Stimulated activated CD8-positive, alpha-beta memory T cell treated with anti-CD3 and anti-CD28 coated beads, Interleukin-12 subunit alpha, Interleukin-12 subunit beta, amount 100 ng/mL, for 4 hours (primary cell): ENCODE data around the gene EXOSC7.

Experiments
- DNase-seq: peaks from one replicate; pipeline ENCODE4 v3.0.0-alpha.2; 2020; ENCODE audit warnings: low read depth

The EXOSC7 gene

GRCh38 chr3:44993471-44994205, 17.6 kb downstream of the EXOSC7 start:
- no peak for DNase-seq

DNA sequence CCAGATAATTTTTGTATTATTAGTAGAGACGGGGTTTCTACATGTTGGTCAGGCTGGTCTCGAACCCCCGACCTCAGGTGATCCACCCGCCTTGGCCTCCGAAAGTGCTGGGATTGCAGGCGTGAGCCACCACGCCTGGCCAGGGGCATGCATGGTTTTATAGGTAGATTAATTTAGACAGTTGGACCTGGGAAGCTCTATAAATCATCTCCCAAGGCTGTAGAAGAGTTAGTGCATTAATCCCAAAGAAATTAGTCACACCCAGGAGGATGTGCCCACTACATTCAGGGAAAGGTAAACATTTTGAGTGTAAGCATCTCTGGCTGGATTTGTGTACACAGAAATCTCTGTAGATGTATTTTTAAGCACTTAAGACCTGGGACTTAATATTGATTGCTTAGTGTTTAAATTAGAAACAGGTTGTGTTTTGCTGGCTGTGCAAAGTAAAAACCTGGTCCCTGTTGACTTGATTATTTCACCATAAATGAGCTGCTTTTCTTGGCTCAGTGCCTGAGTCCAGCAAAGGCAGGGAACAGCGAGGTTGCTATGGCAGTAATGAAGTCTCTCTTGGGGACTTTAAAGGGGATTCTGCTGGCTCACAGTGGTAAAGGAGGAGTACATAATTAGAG, 19.2 kb downstream of the EXOSC7 start:
- DNase-seq = no peak

GRCh38 chr3:44996556-44996969, 20.5 kb downstream of the EXOSC7 start:
- DNase-seq = no peak

DNA sequence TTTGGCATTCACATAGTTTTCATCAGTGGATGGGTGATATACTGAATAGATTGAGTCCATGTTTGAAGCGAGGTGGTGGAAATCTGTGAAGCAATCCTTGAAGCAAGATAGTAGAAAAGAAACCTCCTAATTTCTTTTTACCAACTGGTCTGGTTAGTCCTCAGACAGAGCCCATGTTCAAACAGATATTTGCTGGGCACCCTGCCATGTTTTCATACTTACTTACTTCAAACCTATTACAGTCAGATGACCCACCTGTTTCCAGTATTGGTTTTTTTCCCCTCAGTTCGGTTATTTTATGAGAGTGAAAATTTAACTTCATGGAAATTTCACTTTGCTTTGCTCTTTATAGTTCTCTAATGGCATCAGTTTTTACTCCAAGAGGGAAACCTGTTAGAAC, 23.7 kb downstream of the EXOSC7 start:
- DNase-seq = no peak

DNA sequence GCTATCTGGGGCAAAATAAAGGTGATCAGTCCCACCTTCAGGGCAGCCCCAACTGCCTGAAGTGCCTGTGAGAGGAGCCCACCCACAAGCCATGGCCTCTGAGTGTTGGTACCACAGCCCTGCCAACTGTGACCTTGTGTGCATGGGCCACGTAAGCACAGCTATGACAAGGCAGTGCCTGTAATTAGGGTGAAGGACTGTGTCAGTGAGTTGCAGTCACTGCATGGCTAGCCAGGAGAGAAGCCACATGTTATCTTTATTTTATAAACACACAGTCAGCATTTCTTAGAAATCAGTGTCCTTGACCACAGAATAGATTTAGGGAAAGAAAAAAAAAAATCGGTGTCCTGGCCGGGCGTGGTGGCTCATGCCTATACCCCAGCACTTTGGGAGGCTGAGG, 24.8 kb downstream of the EXOSC7 start:
- no peak for DNase-seq

GRCh38 chr3:45001738-45002137, 25.7 kb downstream of the EXOSC7 start:
- DNase-seq = no peak

GRCh38 chr3:45002139-45002660, 26.2 kb downstream of the EXOSC7 start:
- no peak for DNase-seq

DNA sequence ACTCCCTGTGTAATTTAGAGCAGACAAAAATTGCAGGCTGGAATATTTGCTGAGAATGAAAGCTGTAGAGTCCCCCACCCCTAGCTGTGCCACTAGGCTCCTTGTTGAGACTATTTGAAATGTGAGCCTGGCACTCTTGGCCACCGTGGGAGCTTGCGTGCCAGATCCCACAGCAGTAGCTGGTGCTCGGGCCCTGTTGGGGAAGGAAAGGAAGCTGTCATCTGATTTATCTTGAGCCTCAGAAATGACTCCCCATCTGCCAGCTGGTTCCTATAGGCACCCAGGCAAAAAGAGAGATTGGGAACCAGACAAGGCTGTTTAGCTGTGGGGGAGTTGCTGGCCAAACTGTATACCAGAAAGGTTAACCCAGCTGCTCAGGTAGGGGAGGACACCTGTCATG, 26.7 kb downstream of the EXOSC7 start:
- DNase-seq = no peak

- no peak for DNase-seq
Measured at GRCh38 chr3:45003406-45003805, 27.4 kb downstream of the EXOSC7 start.

GRCh38 chr3:45003859-45004258, 27.8 kb downstream of the EXOSC7 start:
- no peak for DNase-seq

GRCh38 chr3:45007091-45007490, 31.0 kb downstream of the EXOSC7 start:
- DNase-seq = no peak

- no peak for DNase-seq
Measured at GRCh38 chr3:45008117-45008516, 32.1 kb downstream of the EXOSC7 start.

- DNase-seq = no peak
Measured at GRCh38 chr3:45009868-45010267, 33.8 kb downstream of the EXOSC7 start.

GRCh38 chr3:45010811-45011333, 34.8 kb downstream of the EXOSC7 start:
- DNase-seq = no peak

DNA sequence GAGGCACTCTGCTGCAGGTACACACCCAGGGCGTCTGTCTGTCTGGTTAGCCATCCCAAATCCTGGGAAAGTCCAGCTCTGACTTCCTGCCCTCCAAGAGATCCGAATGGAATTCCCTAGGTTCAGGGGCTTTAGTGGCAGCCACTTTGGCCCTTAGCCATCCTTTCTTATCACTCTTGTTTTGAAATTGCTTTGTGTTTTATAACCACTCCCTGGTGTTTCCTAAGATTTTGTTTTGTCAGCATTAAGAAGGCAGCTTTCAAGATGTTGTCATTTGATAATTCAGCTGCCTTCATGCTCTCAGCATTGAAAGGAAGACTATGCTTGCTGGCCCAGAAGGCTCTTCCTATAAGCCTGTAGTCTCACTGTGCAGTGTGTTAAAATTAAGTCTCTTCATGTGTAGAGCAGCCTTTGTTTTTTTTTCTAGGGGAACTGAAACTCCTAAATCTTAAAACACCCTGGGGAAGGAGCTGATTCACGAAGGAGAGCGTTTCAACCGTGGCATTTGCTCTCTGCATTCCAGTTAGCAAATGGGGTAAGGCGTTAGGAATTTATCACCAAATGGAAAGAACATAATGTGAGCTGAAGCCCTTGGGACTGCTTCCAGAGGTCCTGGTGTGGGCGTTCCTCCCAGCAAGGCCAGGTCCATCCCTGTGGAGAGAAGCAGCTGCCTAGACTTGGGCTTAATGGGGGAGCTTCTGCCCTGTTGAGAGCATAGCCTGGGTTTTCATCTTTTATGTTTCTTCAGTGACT, 35.9 kb downstream of the EXOSC7 start:
- no peak for DNase-seq

DNA sequence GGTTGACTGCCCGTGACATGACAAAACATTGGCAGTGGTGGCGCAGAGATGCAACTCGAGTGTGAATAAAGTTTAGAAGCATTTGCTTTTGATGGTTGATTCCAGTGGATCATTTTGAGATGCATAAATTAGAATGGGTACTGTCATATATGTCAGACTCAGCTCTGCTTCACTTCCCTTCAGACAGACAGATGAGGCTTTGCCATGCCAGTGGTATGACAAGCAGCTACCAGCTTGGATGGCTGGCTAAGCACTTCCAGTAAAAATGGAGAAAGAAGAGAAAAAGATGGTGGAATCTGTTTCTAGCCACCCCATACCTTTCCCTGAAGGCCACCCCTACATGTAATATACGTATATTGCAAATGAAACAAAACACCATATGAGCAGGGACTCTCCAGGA, 36.5 kb downstream of the EXOSC7 start:
- no peak for DNase-seq

DNA sequence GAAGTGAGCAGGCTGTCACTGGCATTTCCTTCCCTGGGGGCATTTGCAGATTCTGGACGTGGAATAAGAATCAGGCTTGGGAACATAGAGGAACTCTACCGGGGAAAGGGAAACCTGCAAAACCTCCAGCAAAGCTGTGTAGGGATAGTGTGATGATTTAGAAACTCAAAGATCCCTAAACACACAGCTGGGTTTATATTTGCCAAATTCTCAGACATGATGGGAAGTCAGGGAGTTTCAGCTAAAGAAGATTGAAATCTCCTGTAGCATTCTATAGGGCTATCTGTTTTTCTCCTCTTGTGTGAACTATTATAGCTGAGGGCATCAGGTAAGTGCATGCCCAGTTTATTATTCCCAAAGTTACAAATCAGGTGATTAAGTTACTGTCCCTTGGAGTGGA, 40.9 kb downstream of the EXOSC7 start:
- no peak for DNase-seq

DNA sequence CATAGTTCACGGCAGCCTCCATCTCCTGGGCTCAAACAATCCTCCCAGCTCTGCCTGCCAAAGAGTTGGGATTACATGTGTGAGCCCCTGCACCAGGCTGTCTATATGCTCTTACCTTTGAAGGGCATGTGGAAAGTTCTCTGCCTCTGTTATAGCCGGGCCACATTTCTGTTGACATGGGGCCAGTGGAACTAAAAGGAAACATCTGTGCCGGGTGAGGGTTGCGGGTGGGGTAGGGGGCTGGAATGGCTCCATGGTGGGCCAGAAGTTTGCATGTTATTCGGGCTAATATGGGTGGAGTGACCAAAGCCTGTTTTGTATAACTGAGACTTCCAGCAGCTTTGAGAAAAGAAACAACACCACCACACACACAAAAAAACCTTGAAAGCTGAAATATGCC, 41.8 kb downstream of the EXOSC7 start:
- no peak for DNase-seq

- DNase-seq = no peak
Measured at GRCh38 chr3:45020534-45020933, 44.5 kb downstream of the EXOSC7 start.

GRCh38 chr3:45021524-45022297, 45.7 kb downstream of the EXOSC7 start:
- no peak for DNase-seq

GRCh38 chr3:45023675-45024074, 47.6 kb downstream of the EXOSC7 start:
- DNase-seq = no peak
